Stimulated activated CD8-positive, alpha-beta memory T cell treated with anti-CD3 and anti-CD28 coated beads, Interleukin-7, amount 100 ng/mL, for 48 hours (primary cell): ENCODE measurements around the gene STX1B.
"Not testable (repeated sequence)": the region's sequence is repeated elsewhere in the genome, so short reads cannot be mapped to it uniquely, and the experiment has no call there.

ENCODE experiments used
- DNase-seq, 2 donors: peaks; one replicate each; pipeline ENCODE4 v3.0.0-alpha.2; 2020; ENCODE audit warnings: low read depth in 1 of 2; ENCODE audit errors: extremely low read depth in 1 of 2

Gene STX1B

GRCh38 chr16:30953511-30954124, 56.8 kb downstream of the STX1B start:
- peak in 1 of 2 donors; percentile 44 for DNase-seq

- no peak for DNase-seq
Measured at GRCh38 chr16:30953111-30953510, 57.3 kb downstream of the STX1B start.

- no peak for DNase-seq
Measured at GRCh38 chr16:30951750-30952149, 58.7 kb downstream of the STX1B start.

- DNase-seq, result no peak
Measured at GRCh38 chr16:30951193-30951592, 59.2 kb downstream of the STX1B start.

GRCh38 chr16:30950516-30951065, 59.8 kb downstream of the STX1B start:
- DNase-seq, result no peak

DNA sequence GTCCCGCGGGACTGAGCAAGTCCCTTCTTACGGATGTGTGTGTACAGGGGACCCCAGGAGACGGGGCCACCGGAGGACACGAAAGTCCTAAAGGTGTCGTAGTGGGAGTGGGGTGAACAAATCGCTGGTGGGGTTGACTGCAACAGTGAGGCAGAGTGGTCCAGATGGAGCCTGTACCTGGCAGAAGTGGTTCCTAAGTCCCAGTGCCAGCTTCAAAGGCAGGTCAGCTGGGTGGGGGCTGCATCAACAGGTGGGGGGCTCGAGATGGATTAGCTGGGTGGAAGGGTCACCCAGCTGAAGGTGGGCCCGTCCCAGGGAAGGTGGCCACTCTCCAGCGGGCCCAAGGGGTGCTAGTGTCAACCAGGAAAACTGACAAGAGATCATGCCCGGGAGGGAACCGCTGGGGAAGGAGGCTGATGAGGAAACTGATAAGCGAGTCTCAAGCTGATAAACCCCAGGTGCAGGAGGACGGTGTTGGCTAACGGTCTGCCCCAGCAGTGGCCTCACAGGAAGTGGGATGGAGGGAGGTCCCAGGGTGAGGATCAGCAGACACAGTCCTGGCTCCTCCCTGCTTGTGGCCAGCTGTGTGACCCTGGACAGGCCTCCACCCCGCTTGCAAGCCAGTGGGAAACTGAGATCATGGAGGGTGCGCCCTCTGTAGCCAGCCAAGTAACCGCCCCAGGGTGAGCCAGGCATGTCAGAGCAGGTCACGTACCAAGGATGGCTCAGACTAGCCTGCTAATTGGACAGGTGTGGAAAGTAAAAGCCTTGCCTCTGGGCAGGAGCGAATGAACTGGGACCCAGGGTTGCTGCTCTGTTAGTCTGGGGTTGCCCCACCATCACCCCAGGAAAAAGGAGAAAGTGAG, 60.6 kb downstream of the STX1B start:
- DNase-seq, result no peak

DNA sequence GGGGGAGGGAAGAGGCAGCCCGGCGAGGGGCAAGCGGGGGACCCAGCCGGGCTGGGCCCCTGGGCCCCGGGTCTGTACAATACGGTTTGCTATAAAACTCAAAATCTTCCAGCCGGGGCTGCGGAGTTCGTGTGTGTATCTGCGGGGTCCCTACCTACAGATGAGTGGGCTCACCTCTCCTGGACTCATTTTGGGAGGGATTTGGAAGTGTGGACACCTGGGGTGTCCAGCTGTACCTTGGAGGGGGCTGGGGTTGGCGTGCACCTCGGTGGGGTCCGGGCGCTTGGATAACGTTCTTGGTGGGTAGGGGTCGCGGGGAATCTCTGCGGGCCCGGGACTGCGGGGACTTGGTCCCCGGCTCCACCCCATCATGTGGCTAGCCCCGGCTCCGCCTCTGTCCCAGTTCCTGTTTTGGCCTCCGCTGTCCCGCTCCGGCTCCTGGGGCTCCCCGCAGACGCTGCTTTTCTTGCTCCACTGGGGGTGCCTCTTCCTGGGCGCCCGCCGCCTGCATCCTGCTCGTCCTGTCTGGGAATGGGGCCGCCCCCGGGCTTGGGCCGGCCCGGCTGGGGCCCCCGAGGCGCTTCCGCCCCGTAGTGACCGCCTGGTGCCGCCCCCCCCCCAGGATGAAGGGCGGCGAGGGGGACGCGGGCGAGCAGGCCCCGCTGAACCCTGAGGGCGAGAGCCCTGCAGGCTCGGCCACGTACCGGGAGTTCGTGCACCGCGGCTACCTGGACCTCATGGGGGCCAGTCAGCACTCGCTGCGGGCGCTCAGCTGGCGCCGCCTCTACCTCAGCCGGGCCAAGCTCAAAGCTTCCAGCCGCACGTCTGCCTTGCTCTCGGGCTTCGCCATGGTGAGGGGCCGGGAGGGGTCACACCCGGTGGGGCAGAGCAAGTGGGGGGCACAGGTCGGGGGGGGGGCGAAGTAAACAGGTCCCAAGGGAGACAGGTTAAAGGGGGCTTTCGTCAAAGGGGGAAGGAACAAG, 61.5 kb downstream of the STX1B start, which contains the start of gene ORAI3:
TSS of gene ORAI3 (plus strand) at position 402 of the 983 bp plus-strand sequence. CDS start at position 624, 222 bp downstream.
- no peak for DNase-seq

DNA sequence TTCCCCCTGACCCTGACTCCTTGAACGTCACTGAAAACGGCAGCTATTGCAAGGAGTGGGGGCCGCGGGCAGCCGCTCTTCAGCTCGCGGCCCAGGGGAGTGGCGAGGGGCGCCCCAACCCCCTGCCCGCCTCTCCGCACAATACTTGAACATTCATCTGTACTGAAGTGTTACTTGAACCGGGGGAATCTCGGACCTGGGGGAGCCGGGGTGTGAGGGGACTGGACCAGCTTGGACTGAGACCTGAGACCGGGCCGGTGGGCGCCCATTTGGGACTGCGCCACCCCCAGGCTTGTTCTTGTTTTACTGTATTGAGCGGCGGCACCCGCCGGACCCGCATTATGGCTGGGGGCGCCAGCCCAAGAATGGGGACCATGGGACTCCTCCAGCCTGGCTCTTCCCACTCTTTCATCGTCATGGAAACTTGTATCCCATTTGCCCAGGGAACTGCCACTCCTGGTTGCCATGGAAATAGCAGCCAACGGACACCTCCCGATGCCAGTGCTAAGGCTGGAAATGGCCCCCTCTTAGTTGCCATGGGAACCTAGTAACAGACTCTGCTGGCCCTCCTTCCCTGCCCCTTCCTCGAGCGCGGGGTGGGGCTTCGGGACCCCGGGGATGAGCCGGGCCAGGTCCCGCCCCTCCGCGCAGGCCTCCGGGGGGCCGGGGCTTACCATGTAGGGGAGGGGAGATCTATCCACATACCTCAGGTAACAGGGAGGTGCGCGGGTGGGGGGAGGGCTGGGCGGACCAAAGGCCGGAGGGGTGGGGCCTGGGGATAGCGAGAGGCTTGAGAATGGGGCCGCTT, 62.4 kb downstream of the STX1B start:
- DNase-seq, result no peak

- no peak for DNase-seq
Measured at GRCh38 chr16:30947541-30947858, 62.9 kb downstream of the STX1B start.

- DNase-seq, result no peak
Measured at GRCh38 chr16:30946671-30947540, 63.5 kb downstream of the STX1B start.

- no peak for DNase-seq
Measured at GRCh38 chr16:30944352-30944751, 66.1 kb downstream of the STX1B start.

- DNase-seq, result no peak
Measured at GRCh38 chr16:30942426-30942806, 68.0 kb downstream of the STX1B start.

DNA sequence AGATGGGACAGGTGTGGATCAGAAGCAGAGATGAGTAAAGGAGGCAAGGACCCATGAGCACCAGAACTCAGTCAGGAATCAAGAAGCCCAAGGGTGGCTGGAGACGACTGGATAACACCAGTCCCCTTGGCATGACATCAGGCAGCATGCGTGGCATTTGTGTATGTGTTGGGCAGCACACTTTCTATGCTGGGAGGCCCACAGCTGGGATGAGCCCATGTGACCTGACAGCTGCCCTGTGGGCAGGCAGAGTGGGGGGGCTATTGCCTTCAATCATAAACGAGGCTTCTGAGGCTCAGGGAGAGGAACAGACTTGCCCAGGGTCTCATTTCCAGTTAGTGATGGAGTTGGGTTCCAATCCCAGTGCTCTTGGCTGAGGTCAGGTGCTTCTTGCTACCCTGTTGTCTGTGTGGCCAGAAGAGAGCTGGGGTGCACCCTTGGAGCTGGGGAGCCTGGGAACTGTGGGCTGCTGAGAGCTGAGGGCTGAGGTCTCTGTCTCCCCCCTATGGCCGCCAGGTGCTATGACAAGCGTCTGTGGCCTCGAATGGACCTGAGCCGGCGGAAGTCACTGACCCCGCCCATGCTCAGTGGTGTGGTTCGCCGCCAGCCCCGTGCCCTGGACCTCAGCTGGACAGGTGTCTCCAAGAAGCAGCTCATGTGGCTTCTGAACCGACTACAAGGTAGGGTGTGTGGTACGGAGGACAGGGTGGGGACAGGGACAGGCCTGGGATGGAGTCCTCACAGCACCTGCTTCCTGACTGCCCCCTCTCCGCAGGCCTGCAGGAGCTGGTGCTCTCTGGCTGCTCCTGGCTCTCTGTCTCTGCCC, 68.6 kb downstream of the STX1B start:
- DNase-seq, result peak; percentile 50 to 57

DNA sequence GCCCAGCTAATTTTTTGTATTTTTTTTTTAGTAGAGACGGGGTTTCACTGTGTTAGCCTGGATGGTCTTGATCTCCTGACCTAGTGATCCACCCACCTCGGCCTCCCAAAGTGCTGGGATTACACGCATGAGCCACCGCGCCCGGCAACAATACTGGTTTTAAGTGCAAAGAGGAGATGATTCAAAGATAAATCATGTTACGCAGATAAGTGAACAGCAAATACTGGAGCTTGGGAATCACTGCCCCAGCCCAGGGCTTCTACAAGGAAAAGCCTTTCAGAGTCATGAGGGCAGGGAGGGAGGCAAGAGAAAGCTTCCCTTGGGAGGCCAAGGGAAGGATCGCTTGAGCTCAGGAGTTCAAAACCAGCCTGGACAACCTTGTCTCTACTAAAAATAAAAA, 70.9 kb downstream of the STX1B start:
- DNase-seq, result not testable (repeated sequence)
